Pancreas (tissue), 10 donors: ENCODE data around the gene ATG10. TPM values are rescaled to one million over a fixed set of nuclear protein-coding genes. Genes with fewer than 3 reads are reported as not detected.

Experiments used
- ATAC-seq, 4 donors: fragments of 200-7000 bp; cut with Tn5 transposase; one replicate each; pipeline versions ENCODE4 v1.8.0 to v1.9.1; 2020; ENCODE audit warnings: mild to moderate bottlenecking in 4 of 4, moderate library complexity in 4 of 4
- DNase-seq, 6 donors: peaks; one replicate each; pipeline ENCODE4 v3.0.0-alpha.2; 2020
- FAIRE-seq: peaks from 2 replicates; lab custom pipeline; 2012; peaks lifted over from hg19 to GRCh38; lab: Jason Lieb, UNC
- H3K27ac ChIP-seq, 4 donors: fragments of 200-600 bp; sonication (generic); 1 replicate in 3 of 4; 2 replicates in 1 of 4; pipeline versions ENCODE4 v1.5.0 to v1.8.0; 2020
- H3K27me3 ChIP-seq, 4 donors: fragments of 200-600 bp; one replicate each; pipeline ENCODE4 v1.8.0; 2021
- H3K36me3 ChIP-seq, 3 donors: fragments of 200-600 bp; sonication (generic) in 1 of 3; one replicate each; pipeline versions ENCODE4 v1.5.0 to v1.8.0; 2020 to 2021
- H3K4me1 ChIP-seq, 3 donors: fragments of 200-600 bp; one replicate each; pipeline ENCODE4 v1.8.0; 2021
- H3K4me3 ChIP-seq, 4 donors: fragments of 200-600 bp; sonication (generic) in 2 of 4; one replicate each; pipeline versions ENCODE4 v1.5.0 to v1.8.0; 2020 to 2021
- H3K9me3 ChIP-seq, 4 donors: fragments of 200-600 bp; one replicate each; pipeline ENCODE4 v1.8.0; 2021
- CTCF ChIP-seq, 4 donors: fragments of 200-600 bp; sonication (generic) in 3 of 4; IDR thresholded peaks; one replicate each; pipeline versions ENCODE4 v1.5.0 to v1.8.0; 2021; ENCODE audit warnings: antibody characterized with exemption in 4 of 4
- WGBS, 2 donors: extraction: QIAGEN DNeasy Blood & Tissue Kit; methylation state at CpG; one replicate each; pipeline ENCODE4 v1.1.7; 2013; 5-methylcytosine and 5-hydroxymethylcytosine counted together
- intact Hi-C, 3 donors: fragments of 100-400 bp; cut with DNase I; formaldehyde crosslinking; loops; one replicate each; pipeline versions ENCODE4 v1.11.1 to v1.14.2; 2022
- polyA plus RNA-seq, 2 donors: library from polyadenylated mRNA; stranded (reverse); fragments of 200-250 nt; gene quantifications; one replicate each; pipeline ENCODE4 v1.2.3, GENCODE V29; 2013
- total RNA-seq, 6 donors: library from RNA; stranded (reverse); fragmentation: NEBNext Ultra II Directional in 4 of 6; extraction: Animal tissue kit (Norgen Biotek cat#: 25700) in 4 of 6; gene quantifications; one replicate each; pipeline versions ENCODE4 v1.2.1 to v1.2.4, GENCODE V29; 2021 to 2023
- donor health status: healthy with polysubstance abuse.
- donor health status: DM: no; HTN: no; CAD: no; lungs with moderate emphysema.
- donor health status: DM: no; HTN: no; CAD: no.
- donor health status: control.
- donor health status: control.
- donor health status: Bipolar disorder and iron deficiency.
- donor health status: DM: yes; HTN: yes; CAD: no.
- donor health status: DM: no; HTN: no; CAD: no.
- donor health status: DM: no; HTN: no; CAD: no.
- donor health status: DM: yes; HTN: yes; CAD: no.

ATG10 gene
- total and polyA plus RNA-seq, 8 donors = 3.3 to 5.2 (median 3.5) TPM

GRCh38 chr5:82163452-82164175 is 191.8 kb downstream of the ATG10 start:
- H3K9me3 ChIP-seq = no peaks in the 10 kb centered on the region
- TF ChIP-seq CTCF (IDR thresholded peaks at IDR 0.05) = no peak
- H3K4me3 ChIP-seq = no peak overlapping the region
- no peaks in the 10 kb centered on the region for H3K36me3 ChIP-seq
- ATAC-seq = peak in 2 of 4 donors; percentile 6 to 28
- no peak for FAIRE-seq
- DNase-seq = no peak
- H3K27ac ChIP-seq = peak overlapping the region in 2 of 4 donors; percentile 41 to 44
- peaks cover 0 to 25% (median 23%) of the 10 kb centered on the region in 3 donors for H3K4me1 ChIP-seq
- intact Hi-C loops = loop anchor here in 1 of 3 donors (10.0 kb wide), 1 partner anchor 739 kb away; no protein-coding TSS in a partner anchor
- H3K27me3 ChIP-seq = no peaks in the 10 kb centered on the region

- 62 to 64% methylated on average over 6 of the region's 6 CpGs for WGBS, 2 donors
- no peaks in the 10 kb centered on the region for H3K9me3 ChIP-seq
- intact Hi-C loops = loop anchor here in 1 of 3 donors (10.0 kb wide), 1 partner anchor 740 kb away; no protein-coding TSS in a partner anchor
- FAIRE-seq (no peak), ATAC-seq (peak in 3 of 4 donors; percentile 17 to 52 (median 46)), DNase-seq (no peak)
- no peaks in the 10 kb centered on the region for H3K27me3 ChIP-seq
- H3K4me1 ChIP-seq = peaks cover 0 to 25% (median 23%) of the 10 kb centered on the region in 3 donors
- no peak for TF ChIP-seq CTCF (IDR thresholded peaks at IDR 0.05)
- no peak overlapping the region for H3K4me3 ChIP-seq
- H3K27ac ChIP-seq = peak overlapping the region in 2 of 4 donors; percentile 44 to 51
- H3K36me3 ChIP-seq = no peaks in the 10 kb centered on the region
Observed at GRCh38 chr5:82164176-82164976, 192.6 kb downstream of the ATG10 start.

- H3K9me3 ChIP-seq = no peaks in the 10 kb centered on the region
- no peak overlapping the region for H3K4me3 ChIP-seq
- peak; percentile 55 to 69 (median 60) for ATAC-seq
- H3K4me1 ChIP-seq = peaks cover 0 to 25% (median 23%) of the 10 kb centered on the region in 3 donors
- WGBS, 2 donors = 70 to 77% methylated on average over 3 of the region's 3 CpGs
- no peak for FAIRE-seq
- TF ChIP-seq CTCF (IDR thresholded peaks at IDR 0.05) = no peak
- intact Hi-C loops = loop anchor here in 1 of 3 donors (5.0 to 10.0 kb wide), 2 partner anchors 313 to 740 kb away; no protein-coding TSS in a partner anchor
- peak in 2 of 6 donors; percentile 16 to 32 for DNase-seq
- peak overlapping the region; percentile 6 to 51 (median 34) for H3K27ac ChIP-seq
- H3K27me3 ChIP-seq = no peaks in the 10 kb centered on the region
- no peaks in the 10 kb centered on the region for H3K36me3 ChIP-seq
Observed at GRCh38 chr5:82164977-82165713, 193.3 kb downstream of the ATG10 start.

GRCh38 chr5:82165740-82166530 is 194.1 kb downstream of the ATG10 start:
- FAIRE-seq (peak; percentile 93), ATAC-seq (peak; percentile 99 to 100 (median 99)), DNase-seq (peak in 5 of 6 donors; percentile 37 to 77 (median 75))
- Histone ChIP-seq H3K36me3 (no peaks in the 10 kb centered on the region), H3K4me3 (no peak overlapping the region), H3K27ac (peak overlapping the region; percentile 6 to 51 (median 34)), H3K27me3 (no peaks in the 10 kb centered on the region), H3K4me1 (peaks cover 0 to 25% (median 23%) of the 10 kb centered on the region in 3 donors), H3K9me3 (no peaks in the 10 kb centered on the region)
- intact Hi-C loops = loop anchor here in 1 of 3 donors (5.0 to 10.0 kb wide), 2 partner anchors 314 to 741 kb away; no protein-coding TSS in a partner anchor
- WGBS, 2 donors = 44 to 46% methylated on average over 3 of the region's 3 CpGs
- peak in 3 of 4 donors; percentile 52 to 61 (median 58) for TF ChIP-seq CTCF (IDR thresholded peaks at IDR 0.05)
